ENCODE results near the gene NF1.

GRCh38 chr17:31295489-31295871 lies 200.7 kb downstream of the NF1 start:
- no peak for TF ChIP-seq CTCF (IDR thresholded peaks at IDR 0.05)
- no peak for TF ChIP-seq POLR2AphosphoS5 (IDR thresholded peaks at IDR 0.05)

Data from prostate gland (tissue), 2 donors.